ENCODE results near the gene TAOK2. TPM values are rescaled to one million over a fixed set of nuclear protein-coding genes. Genes with fewer than 3 reads are reported as not detected.
"Not testable (repeated sequence)": the region's sequence is repeated elsewhere in the genome, so short reads cannot be mapped to it uniquely, and the experiment has no call there.

The TAOK2 gene
- 36.0 and 36.5 TPM in 2 replicates for total RNA-seq

DNA sequence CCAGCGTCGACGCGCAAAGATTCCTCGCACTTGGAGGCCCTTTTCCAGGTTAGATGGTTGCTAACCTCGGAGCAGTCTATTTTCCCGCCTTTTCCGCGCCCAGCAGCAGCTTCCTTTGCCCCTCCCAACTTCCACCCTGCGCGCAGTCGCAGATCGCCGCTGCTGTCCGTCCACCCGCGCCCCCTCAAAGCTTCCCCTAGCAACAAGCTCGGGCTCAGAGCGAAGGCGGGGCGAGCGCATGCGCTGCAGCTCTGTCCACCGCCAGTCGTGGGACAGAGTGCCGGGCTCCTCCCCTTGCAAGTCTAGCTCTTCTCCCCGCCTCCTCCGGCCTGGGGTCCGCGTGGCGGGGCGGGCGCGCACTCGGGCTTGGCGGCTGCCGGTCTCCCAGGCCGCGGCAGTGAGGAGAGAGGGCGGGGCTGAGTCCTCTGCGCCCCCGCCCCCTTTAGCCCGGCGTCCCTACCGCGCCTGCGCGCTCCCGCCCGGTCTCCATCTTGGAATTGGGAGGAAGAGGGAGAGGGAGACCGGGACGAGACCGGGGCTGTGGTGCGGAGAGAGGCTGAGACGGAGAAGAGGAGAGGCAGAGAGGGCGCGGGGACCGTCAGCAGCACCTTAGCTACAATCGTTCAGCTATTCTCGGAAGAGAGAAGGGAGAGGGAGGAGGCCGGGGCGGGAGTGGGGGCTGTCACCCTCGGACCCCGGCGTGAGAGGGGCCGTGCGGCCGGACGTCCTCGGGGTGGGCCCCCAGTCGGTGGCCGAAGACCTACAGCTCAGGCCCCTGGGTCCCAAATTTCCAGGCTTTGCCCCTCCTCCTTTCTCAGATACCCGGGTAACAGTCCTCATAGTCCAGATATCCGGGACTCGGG is at the start of gene TAOK2:
TAOK2 (plus strand) TSS at position 485 of the 863 bp plus-strand sequence. CDS start 3,905 bp downstream, outside the sequence.
- peak; percentile 98 for DNase-seq (ENCODE audit: low spot score)
- Mint-ChIP-seq H3K27ac (peak within 1 kb of the TSS; percentile 87), H3K27me3 (ENCODE audit: low read depth) (no peaks in the 10 kb centered on the region), H3K4me3 (ENCODE audit: low read depth) (peak within 1 kb of the TSS; percentile 93), H3K36me3 (ENCODE audit: low read depth) (peaks cover 41% of the 10 kb centered on the region), H3K4me1 (ENCODE audit: low read depth) (peaks cover 32% of the 10 kb centered on the region), H3K9me3 (peaks cover 5% of the 10 kb centered on the region)
- intact Hi-C loops (cut with micrococcal nuclease), result no loop called here

- peak overlapping the region; percentile 90 for H3K27ac Mint-ChIP-seq
- DNase-seq (ENCODE audit: low spot score), result no peak
- intact Hi-C loops (cut with micrococcal nuclease), result loop anchor here (5.0 kb wide), 1 partner anchor 37 kb away; the partner anchor contains the start of gene TMEM219
- no peaks in the 10 kb centered on the region for H3K9me3 Mint-ChIP-seq
- no peaks in the 10 kb centered on the region for H3K27me3 Mint-ChIP-seq (ENCODE audit: low read depth)
- peak overlapping the region; percentile 95 for H3K4me3 Mint-ChIP-seq (ENCODE audit: low read depth)
- peaks cover 34% of the 10 kb centered on the region for H3K4me1 Mint-ChIP-seq (ENCODE audit: low read depth)
- peaks cover 29% of the 10 kb centered on the region for H3K36me3 Mint-ChIP-seq (ENCODE audit: low read depth)
Measured at GRCh38 chr16:29925105-29925756, 48.4 kb upstream of the TAOK2 start.

- Mint-ChIP-seq H3K27ac (peak within 1 kb of the TSS; percentile 94), H3K27me3 (ENCODE audit: low read depth) (no peaks in the 10 kb centered on the region), H3K4me1 (ENCODE audit: low read depth) (peaks cover 32% of the 10 kb centered on the region), H3K36me3 (ENCODE audit: low read depth) (peaks cover 21% of the 10 kb centered on the region), H3K4me3 (ENCODE audit: low read depth) (peak within 1 kb of the TSS; percentile 95), H3K9me3 (no peaks in the 10 kb centered on the region)
- peak; percentile 91 for DNase-seq (ENCODE audit: low spot score)
- intact Hi-C loops (cut with micrococcal nuclease), result loop anchor here (1.0 to 5.0 kb wide), 3 partner anchors 36 to 121 kb away; partner anchors contain the start of genes CDIPT and TMEM219
Measured at GRCh38 chr16:29925781-29926710, 47.6 kb upstream of the TAOK2 start, which contains the start of gene KCTD13. KCTD13 (minus strand) TSS chr16:29926226; CDS start chr16:29926033, 193 bp downstream.

DNA sequence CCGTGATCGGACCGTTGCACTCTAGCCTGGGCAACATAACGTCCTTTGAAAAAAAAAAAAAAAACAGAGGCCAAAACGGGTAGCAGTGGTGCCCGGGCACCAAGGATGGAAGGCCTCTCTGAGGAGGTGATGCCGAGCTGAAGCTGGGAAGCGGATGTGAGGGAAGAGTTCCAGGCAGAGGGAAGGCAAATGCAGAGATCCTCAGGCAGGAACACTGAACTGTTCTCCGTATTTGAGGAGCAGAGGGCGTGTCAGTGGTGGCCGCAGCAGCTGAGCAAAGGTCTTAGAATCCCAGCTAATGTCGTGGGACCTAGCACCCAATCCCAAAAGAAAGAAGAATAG is 47.0 kb upstream of the TAOK2 start:
- H3K36me3 Mint-ChIP-seq (ENCODE audit: low read depth), result peaks cover 21% of the 10 kb centered on the region
- peaks cover 32% of the 10 kb centered on the region for H3K4me1 Mint-ChIP-seq (ENCODE audit: low read depth)
- peak overlapping the region; percentile 94 for H3K4me3 Mint-ChIP-seq (ENCODE audit: low read depth)
- no peaks in the 10 kb centered on the region for H3K9me3 Mint-ChIP-seq
- DNase-seq (ENCODE audit: low spot score), result no peak
- peak overlapping the region; percentile 94 for H3K27ac Mint-ChIP-seq
- no peaks in the 10 kb centered on the region for H3K27me3 Mint-ChIP-seq (ENCODE audit: low read depth)
- intact Hi-C loops (cut with micrococcal nuclease), result loop anchor here (1.0 to 5.0 kb wide), 3 partner anchors 36 to 122 kb away; partner anchors contain the start of genes CDIPT and TMEM219

DNA sequence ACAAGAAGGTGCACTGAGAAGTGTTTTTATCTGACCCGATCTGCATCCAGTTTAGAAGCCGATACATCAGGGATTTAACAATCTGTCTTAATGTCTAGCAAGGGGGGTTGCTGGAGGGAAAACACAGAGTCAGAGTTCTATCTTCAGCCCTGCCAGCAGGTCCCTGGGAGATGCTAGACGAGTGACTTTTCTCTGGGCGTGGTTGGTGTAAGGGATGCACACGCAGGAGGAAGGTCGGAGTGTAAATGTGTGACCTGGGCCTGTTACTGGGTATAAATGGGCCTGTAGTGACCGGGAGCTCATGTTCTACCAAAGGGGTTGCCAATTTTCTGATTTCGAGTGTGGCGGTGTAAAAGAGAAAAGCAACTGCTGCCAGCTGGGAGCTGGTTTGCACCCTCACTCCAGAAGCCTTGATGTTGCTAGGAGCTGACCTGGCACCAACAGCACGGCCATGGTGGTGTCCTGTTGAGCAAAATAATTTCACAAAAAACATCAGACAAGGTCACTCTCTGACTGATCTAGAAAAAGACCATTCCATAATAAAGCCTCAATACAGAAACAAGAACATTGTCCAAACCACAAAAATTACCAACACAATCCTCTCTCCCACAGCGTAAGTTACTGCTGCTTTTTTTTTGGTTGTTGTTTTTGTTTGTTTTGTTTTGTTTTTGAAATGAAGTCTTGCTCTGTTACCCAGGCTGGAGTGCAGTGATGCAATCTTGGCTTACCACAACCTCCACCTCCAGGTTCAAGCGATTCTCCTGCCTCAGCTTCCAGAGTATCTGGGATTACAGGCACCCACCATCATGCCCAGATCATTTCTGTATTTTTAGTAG is 46.4 kb upstream of the TAOK2 start:
- Mint-ChIP-seq H3K27me3 (ENCODE audit: low read depth) (peaks cover 2% of the 10 kb centered on the region), H3K4me1 (ENCODE audit: low read depth) (peaks cover 32% of the 10 kb centered on the region), H3K4me3 (ENCODE audit: low read depth) (peak overlapping the region; percentile 94), H3K9me3 (no peaks in the 10 kb centered on the region), H3K27ac (peak overlapping the region; percentile 94), H3K36me3 (ENCODE audit: low read depth) (peaks cover 19% of the 10 kb centered on the region)
- intact Hi-C loops (cut with micrococcal nuclease), result loop anchor here (2.0 to 5.0 kb wide), 2 partner anchors 35 to 122 kb away; partner anchors contain the start of gene TMEM219
- no peak for DNase-seq (ENCODE audit: low spot score)

DNA sequence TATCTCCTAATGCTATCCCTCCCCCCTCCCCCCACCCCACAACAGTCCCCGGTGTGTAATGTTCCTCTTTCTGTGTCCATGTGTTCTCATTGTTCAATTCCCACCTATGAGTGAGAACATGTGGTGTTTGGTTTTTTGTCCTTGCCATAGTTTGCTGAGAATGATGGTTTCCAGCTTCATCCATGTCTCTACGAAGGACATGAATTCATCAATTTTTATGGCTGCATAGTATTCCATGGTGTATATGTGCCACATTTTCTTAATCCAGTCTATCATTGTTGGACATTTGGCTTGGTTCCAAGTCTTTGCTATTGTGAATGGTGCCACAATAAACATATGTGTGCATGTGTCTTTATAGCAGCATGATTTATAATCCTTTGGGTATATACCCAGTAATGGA is 41.9 kb upstream of the TAOK2 start:
- intact Hi-C loops (cut with micrococcal nuclease); H3K27ac Mint-ChIP-seq; H3K4me3 Mint-ChIP-seq (ENCODE audit: low read depth); DNase-seq (ENCODE audit: low spot score); H3K9me3 Mint-ChIP-seq; H3K36me3 Mint-ChIP-seq (ENCODE audit: low read depth): not testable (repeated sequence)
- peaks cover 23% of the 10 kb centered on the region for H3K27me3 Mint-ChIP-seq (ENCODE audit: low read depth)
- H3K4me1 Mint-ChIP-seq (ENCODE audit: low read depth), result peaks cover 10% of the 10 kb centered on the region

DNA sequence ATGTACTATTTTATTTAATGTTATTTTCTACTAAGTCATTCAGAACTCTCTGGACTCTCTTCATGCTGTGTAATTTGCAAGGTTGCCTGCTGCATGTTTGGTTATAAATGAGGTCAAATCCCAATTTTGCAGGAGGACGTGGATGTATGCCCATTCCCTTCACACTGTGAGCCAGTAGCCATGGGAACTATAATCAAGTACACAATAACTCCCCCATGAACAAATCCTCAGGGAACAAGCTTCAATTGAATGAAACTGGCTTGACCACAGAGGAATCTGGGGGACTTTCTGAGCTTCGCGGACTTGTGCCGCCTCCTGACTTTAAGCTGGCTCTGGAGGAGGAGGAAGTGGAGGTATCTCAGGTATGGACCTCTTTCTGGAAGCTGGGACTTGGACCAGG is 33.0 kb upstream of the TAOK2 start:
- Mint-ChIP-seq H3K4me1 (ENCODE audit: low read depth) (peaks cover 2% of the 10 kb centered on the region), H3K27ac (no peak overlapping the region), H3K4me3 (ENCODE audit: low read depth) (no peak overlapping the region), H3K9me3 (no peaks in the 10 kb centered on the region), H3K36me3 (ENCODE audit: low read depth) (no peaks in the 10 kb centered on the region), H3K27me3 (ENCODE audit: low read depth) (peaks cover 12% of the 10 kb centered on the region)
- DNase-seq (ENCODE audit: low spot score), result no peak
- intact Hi-C loops (cut with micrococcal nuclease), result no loop called here

DNA sequence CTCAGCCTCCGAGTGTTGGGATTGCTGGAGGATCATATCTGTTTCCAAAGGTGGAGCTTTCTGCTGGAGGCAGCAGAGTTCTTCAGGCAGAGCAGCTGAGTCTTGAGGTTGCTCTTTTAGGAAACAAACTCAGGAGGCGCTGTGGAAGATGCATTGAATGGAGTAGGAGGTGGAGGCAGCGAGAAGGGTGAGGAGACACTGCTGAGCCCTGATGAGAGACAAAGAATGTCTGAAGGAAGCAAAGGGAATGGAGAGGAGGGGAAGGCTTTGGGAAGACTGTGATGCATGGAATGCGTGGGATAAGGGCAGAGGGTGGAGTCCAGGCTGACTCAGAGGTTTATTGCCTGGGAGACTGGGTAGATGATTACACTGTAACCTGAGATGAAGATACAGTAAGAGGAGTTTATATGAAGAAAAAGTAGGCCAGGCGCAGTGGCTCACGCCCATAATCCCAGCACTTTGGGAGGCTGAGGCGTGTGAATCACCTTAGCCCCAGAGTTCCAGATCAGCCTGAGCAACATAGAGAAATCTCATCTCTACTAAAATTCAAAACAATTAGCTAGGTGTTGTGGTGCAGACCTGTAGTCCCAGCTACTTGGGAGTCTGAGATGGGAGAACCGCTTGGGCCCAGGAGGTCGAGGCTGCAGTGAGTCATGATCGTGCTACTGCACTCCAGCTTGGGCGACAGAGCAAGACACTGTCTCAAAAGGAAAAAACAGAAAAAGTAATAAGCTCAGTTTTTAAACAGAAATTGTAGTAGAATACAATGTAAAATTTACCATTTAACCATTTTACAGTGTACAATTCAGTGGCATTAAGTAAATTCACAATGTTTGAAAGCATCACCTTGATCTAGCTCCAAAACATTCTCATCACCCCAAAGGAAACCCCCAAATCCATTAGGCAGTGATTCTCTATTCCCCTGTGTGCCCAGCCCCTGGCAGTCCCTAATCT is 29.5 kb upstream of the TAOK2 start:
- no peak overlapping the region for H3K27ac Mint-ChIP-seq
- DNase-seq (ENCODE audit: low spot score), result no peak
- H3K27me3 Mint-ChIP-seq (ENCODE audit: low read depth), result peaks cover 5% of the 10 kb centered on the region
- H3K4me1 Mint-ChIP-seq (ENCODE audit: low read depth), result peaks cover 2% of the 10 kb centered on the region
- no peak overlapping the region for H3K4me3 Mint-ChIP-seq (ENCODE audit: low read depth)
- intact Hi-C loops (cut with micrococcal nuclease), result no loop called here
- no peaks in the 10 kb centered on the region for H3K9me3 Mint-ChIP-seq
- H3K36me3 Mint-ChIP-seq (ENCODE audit: low read depth), result no peaks in the 10 kb centered on the region

GRCh38 chr16:29947897-29948296 is 25.8 kb upstream of the TAOK2 start:
- Mint-ChIP-seq H3K27ac (no peak overlapping the region), H3K27me3 (ENCODE audit: low read depth) (no peaks in the 10 kb centered on the region), H3K4me3 (ENCODE audit: low read depth) (no peak overlapping the region), H3K36me3 (ENCODE audit: low read depth) (no peaks in the 10 kb centered on the region), H3K9me3 (peaks cover 4% of the 10 kb centered on the region), H3K4me1 (ENCODE audit: low read depth) (no peaks in the 10 kb centered on the region)
- intact Hi-C loops (cut with micrococcal nuclease), result no loop called here
- no peak for DNase-seq (ENCODE audit: low spot score)

DNA sequence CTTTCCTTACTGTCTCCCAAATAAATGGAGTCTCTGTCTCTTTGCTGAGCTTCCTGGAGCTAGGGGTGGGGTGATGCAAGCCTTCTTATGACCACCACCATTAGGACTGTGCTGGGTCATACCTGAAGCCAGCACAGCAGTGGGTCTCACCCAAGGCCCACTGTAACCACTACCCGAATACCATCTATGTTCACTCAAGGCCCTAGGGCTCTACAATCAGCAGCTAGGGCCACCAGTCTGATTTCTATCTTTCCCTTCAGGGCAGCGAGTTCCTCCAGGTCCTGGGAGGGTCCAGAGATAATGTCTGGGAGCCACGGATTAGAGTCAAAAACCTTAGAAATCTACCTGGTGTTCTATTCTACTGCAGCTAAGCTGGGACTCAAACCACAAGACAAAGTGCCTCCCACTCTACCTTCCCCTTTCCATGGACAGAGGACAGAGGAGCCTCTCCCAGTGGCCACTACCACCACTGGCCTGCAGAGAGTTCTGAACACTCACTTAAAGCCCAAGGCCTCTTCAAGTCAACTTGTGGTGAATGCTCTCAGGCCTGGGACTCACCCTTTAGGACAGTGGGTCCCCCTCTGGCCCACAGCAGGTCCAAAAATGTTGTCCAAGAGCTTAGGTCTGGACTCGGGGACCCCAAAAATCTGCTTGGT is 22.7 kb upstream of the TAOK2 start:
- no peak overlapping the region for H3K4me3 Mint-ChIP-seq (ENCODE audit: low read depth)
- DNase-seq (ENCODE audit: low spot score), result no peak
- no peaks in the 10 kb centered on the region for H3K27me3 Mint-ChIP-seq (ENCODE audit: low read depth)
- no peaks in the 10 kb centered on the region for H3K36me3 Mint-ChIP-seq (ENCODE audit: low read depth)
- peaks cover 4% of the 10 kb centered on the region for H3K9me3 Mint-ChIP-seq
- no peak overlapping the region for H3K27ac Mint-ChIP-seq
- H3K4me1 Mint-ChIP-seq (ENCODE audit: low read depth), result no peaks in the 10 kb centered on the region
- intact Hi-C loops (cut with micrococcal nuclease), result no loop called here
